Peyer's patch (tissue), 4 donors: ENCODE results near the gene AUTS2. TPM values are rescaled to one million over a fixed set of nuclear protein-coding genes. Genes with fewer than 3 reads are reported as not detected.
A peak's percentile ranks its signal among the peaks of the same experiment; 100 is the strongest.

Source experiments
- DNase-seq, 3 donors: peaks; one replicate each; pipeline ENCODE4 v3.0.0-alpha.2; 2017 to 2019
- H3K27ac ChIP-seq, 4 donors: fragments of 200-600 bp; sonication (generic); one replicate each; pipeline ENCODE4 v1.5.1; 2016 to 2019
- H3K27me3 ChIP-seq, 2 donors: fragments of 200-600 bp; sonication (generic); one replicate each; pipeline ENCODE4 v1.5.1; 2019
- H3K36me3 ChIP-seq, 3 donors: fragments of 200-600 bp; sonication (generic); one replicate each; pipeline ENCODE4 v1.5.1; 2016 to 2019
- H3K4me1 ChIP-seq, 4 donors: fragments of 200-600 bp; sonication (generic); one replicate each; pipeline ENCODE4 v1.5.1; 2016 to 2019
- H3K4me3 ChIP-seq, 4 donors: fragments of 200-600 bp; sonication (generic); 1 replicate in 3 of 4; 2 replicates in 1 of 4; pipeline ENCODE4 v1.5.1; 2016 to 2019; ENCODE audit warnings: mild to moderate bottlenecking in 1 of 4
- H3K9me3 ChIP-seq, 4 donors: fragments of 200-600 bp; sonication (generic); one replicate each; pipeline ENCODE4 v1.5.1; 2016 to 2019; ENCODE audit warnings: mild to moderate bottlenecking in 1 of 4
- CTCF ChIP-seq, 6 experiments: fragments of 450-650 bp in 4 of 6; fragments of 200-600 bp in 2 of 6; sonication (generic) in 1 of 6; IDR thresholded peaks; one replicate each; pipeline ENCODE4 v1.5.1; 2017 to 2019; ENCODE audit warnings: antibody characterized with exemption in 6 of 6, mild to moderate bottlenecking in 3 of 6, moderate library complexity in 1 of 6
- POLR2A ChIP-seq, 2 donors: fragments of 450-650 bp; IDR thresholded peaks; one replicate each; pipeline ENCODE4 v1.5.1; 2017; ENCODE audit warnings: antibody characterized with exemption in 2 of 2, mild to moderate bottlenecking in 2 of 2, moderate library complexity in 2 of 2
- total RNA-seq, 4 donors: library from RNA; depleted of rRNA; stranded (reverse); fragments of >200 nt; gene quantifications; one replicate each; pipeline ENCODE4 v1.1.0, GENCODE V29; 2016

AUTS2 gene
- total RNA-seq, 4 donors from 2014 or later, result 55.9 to 90.0 (median 72.6) TPM

- Histone ChIP-seq H3K4me1 (no peaks in the 10 kb centered on the region), H3K36me3 (peaks cover 0 to 78% (median 0%) of the 10 kb centered on the region in 3 donors), H3K9me3 (no peaks in the 10 kb centered on the region), H3K4me3 (no peak overlapping the region), H3K27me3 (no peaks in the 10 kb centered on the region), H3K27ac (no peak overlapping the region)
- TF ChIP-seq POLR2A (IDR thresholded peaks at IDR 0.05) (no peak), CTCF (IDR thresholded peaks at IDR 0.05) (no peak)
- peak in 1 of 3 donors; percentile 56 for DNase-seq
Observed at GRCh38 chr7:70788276-70788675, 1190.0 kb downstream of the AUTS2 start.

GRCh38 chr7:70789481-70790214 is 1191.4 kb downstream of the AUTS2 start:
- no peak for TF ChIP-seq POLR2A (IDR thresholded peaks at IDR 0.05)
- no peaks in the 10 kb centered on the region for H3K4me1 ChIP-seq
- no peaks in the 10 kb centered on the region for H3K9me3 ChIP-seq
- no peak overlapping the region for H3K27ac ChIP-seq
- H3K36me3 ChIP-seq, result peaks cover 0 to 67% (median 0%) of the 10 kb centered on the region in 3 donors
- DNase-seq, result no peak
- H3K4me3 ChIP-seq, result no peak overlapping the region
- H3K27me3 ChIP-seq, result no peaks in the 10 kb centered on the region

- no peak for TF ChIP-seq POLR2A (IDR thresholded peaks at IDR 0.05)
- TF ChIP-seq CTCF (IDR thresholded peaks at IDR 0.05), result no peak
- DNase-seq, result no peak
- Histone ChIP-seq H3K27ac (no peak overlapping the region), H3K27me3 (no peaks in the 10 kb centered on the region), H3K9me3 (no peaks in the 10 kb centered on the region), H3K36me3 (peaks cover 0 to 59% (median 0%) of the 10 kb centered on the region in 3 donors), H3K4me1 (no peaks in the 10 kb centered on the region), H3K4me3 (no peak overlapping the region)
Observed at GRCh38 chr7:70790215-70791073, 1192.2 kb downstream of the AUTS2 start.

- Histone ChIP-seq H3K9me3 (no peaks in the 10 kb centered on the region), H3K27me3 (no peaks in the 10 kb centered on the region), H3K4me1 (no peaks in the 10 kb centered on the region), H3K27ac (no peak overlapping the region), H3K36me3 (peaks cover 0 to 50% (median 0%) of the 10 kb centered on the region in 3 donors), H3K4me3 (no peak overlapping the region)
- no peak for DNase-seq
- TF ChIP-seq POLR2A (IDR thresholded peaks at IDR 0.05) (no peak), CTCF (IDR thresholded peaks at IDR 0.05) (no peak)
Observed at GRCh38 chr7:70791341-70791740, 1193.1 kb downstream of the AUTS2 start.

GRCh38 chr7:70793060-70793459 is 1194.8 kb downstream of the AUTS2 start:
- H3K4me3 ChIP-seq, result no peak overlapping the region
- H3K36me3 ChIP-seq, result peaks cover 0 to 35% (median 0%) of the 10 kb centered on the region in 3 donors
- no peak overlapping the region for H3K27ac ChIP-seq
- no peaks in the 10 kb centered on the region for H3K27me3 ChIP-seq
- H3K4me1 ChIP-seq, result no peaks in the 10 kb centered on the region
- no peak for TF ChIP-seq POLR2A (IDR thresholded peaks at IDR 0.05)
- no peak for TF ChIP-seq CTCF (IDR thresholded peaks at IDR 0.05)
- no peak for DNase-seq
- no peaks in the 10 kb centered on the region for H3K9me3 ChIP-seq

- no peak for TF ChIP-seq CTCF (IDR thresholded peaks at IDR 0.05)
- TF ChIP-seq POLR2A (IDR thresholded peaks at IDR 0.05), result no peak
- no peak for DNase-seq
- no peak overlapping the region for H3K27ac ChIP-seq
- H3K9me3 ChIP-seq, result no peaks in the 10 kb centered on the region
- no peak overlapping the region for H3K4me3 ChIP-seq
- H3K36me3 ChIP-seq, result peaks cover 0 to 29% (median 0%) of the 10 kb centered on the region in 3 donors
- no peaks in the 10 kb centered on the region for H3K4me1 ChIP-seq
- no peaks in the 10 kb centered on the region for H3K27me3 ChIP-seq
Observed at GRCh38 chr7:70793821-70794220, 1195.5 kb downstream of the AUTS2 start.
